ENCODE data around the gene GATA6.

The GATA6 gene

DNA sequence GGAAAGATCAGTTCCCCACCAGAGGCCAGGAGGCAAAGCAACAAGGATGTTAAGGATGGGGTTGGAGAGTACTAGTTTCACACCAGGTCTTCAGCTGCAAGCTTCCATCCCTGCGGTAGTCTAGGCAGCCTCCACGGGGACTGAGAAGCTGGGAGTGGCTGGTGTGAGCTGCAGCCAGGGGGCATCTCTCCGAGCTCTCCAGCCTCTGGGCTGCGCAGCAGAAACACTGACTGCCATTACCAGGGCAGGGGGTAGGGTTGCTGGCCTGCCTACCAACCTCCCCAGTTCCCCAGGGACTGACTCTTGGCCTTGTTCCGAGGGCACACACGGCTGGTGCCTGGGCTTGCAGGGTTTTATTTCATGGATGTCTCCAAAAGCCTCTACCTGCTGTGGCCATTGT lies 15.9 kb downstream of the GATA6 start:
- Histone ChIP-seq H3F3A (ENCODE audit: insufficient read depth) (no peaks in the 10 kb centered on the region), H3K27me3 (ENCODE audit: low read length) (no peaks in the 10 kb centered on the region), H3K79me2 (ENCODE audit: insufficient read depth, low read length) (no peaks in the 10 kb centered on the region), H3K4me3 (ENCODE audit: insufficient read depth, low read length, poor library complexity, severe bottlenecking) (no peak overlapping the region), H3K9ac (ENCODE audit: low read length) (no peak overlapping the region), H4K20me1 (ENCODE audit: low read depth, low read length) (no peaks in the 10 kb centered on the region), H3K36me3 (ENCODE audit: low read length) (no peaks in the 10 kb centered on the region), H3K4me2 (ENCODE audit: low read depth, low read length, poor library complexity, severe bottlenecking) (no peak overlapping the region), H3K9me3 (ENCODE audit: insufficient read depth, low read length) (no peaks in the 10 kb centered on the region), H3K27ac (ENCODE audit: low read depth, low read length) (no peak overlapping the region), H2AFZ (ENCODE audit: low read depth, low read length, severe bottlenecking) (no peak overlapping the region), H3K9me2 (replicated peaks; ENCODE audit: insufficient read depth, low read length) (no peaks in the 10 kb centered on the region)
- no peak for TF ChIP-seq EZH2phosphoT487 (conservative IDR thresholded peaks at IDR 0.05; ENCODE audit: low read length)
- TF ChIP-seq, protein P1, sequence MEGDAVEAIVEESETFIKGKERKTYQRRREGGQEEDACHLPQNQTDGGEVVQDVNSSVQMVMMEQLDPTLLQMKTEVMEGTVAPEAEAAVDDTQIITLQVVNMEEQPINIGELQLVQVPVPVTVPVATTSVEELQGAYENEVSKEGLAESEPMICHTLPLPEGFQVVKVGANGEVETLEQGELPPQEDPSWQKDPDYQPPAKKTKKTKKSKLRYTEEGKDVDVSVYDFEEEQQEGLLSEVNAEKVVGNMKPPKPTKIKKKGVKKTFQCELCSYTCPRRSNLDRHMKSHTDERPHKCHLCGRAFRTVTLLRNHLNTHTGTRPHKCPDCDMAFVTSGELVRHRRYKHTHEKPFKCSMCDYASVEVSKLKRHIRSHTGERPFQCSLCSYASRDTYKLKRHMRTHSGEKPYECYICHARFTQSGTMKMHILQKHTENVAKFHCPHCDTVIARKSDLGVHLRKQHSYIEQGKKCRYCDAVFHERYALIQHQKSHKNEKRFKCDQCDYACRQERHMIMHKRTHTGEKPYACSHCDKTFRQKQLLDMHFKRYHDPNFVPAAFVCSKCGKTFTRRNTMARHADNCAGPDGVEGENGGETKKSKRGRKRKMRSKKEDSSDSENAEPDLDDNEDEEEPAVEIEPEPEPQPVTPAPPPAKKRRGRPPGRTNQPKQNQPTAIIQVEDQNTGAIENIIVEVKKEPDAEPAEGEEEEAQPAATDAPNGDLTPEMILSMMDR (IDR thresholded peaks at IDR 0.05; ENCODE audit: insufficient read depth, low read length, poor library complexity, severe bottlenecking): no peak

DNA sequence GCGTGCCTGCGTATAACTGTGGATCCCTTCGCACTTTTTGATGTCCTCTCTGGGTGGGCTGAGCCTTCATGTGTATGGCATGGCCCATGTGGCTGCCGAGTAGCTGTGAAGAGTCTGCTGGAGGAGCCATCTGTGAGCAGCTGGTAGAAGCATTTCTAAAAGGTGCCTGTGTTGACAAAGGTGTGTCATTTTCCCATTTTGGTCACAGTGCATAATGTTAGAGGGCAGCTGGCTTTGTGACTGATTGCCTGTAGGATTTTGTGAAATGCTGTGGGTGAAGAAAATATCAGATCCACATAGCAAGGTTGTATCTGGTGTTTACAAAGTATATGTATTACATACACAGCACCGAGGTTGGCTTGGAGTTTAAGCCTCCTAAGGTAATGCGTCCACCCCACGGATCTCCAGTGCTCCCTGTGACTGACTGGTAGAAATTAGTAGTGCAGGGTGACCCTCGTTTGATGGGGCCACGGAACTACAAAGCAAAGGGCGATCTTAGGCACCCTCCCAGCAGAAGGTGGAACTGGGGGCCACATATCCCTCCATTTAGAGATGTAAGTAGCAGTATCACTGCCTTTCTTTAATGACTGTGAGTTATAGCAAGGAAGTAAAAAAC lies 16.5 kb downstream of the GATA6 start:
- Histone ChIP-seq H3K9me3 (ENCODE audit: insufficient read depth, low read length) (no peaks in the 10 kb centered on the region), H3F3A (ENCODE audit: insufficient read depth) (no peaks in the 10 kb centered on the region), H3K9me2 (replicated peaks; ENCODE audit: insufficient read depth, low read length) (no peaks in the 10 kb centered on the region), H4K20me1 (ENCODE audit: low read depth, low read length) (no peaks in the 10 kb centered on the region), H3K36me3 (ENCODE audit: low read length) (no peaks in the 10 kb centered on the region), H3K4me2 (ENCODE audit: low read depth, low read length, poor library complexity, severe bottlenecking) (no peak overlapping the region), H2AFZ (ENCODE audit: low read depth, low read length, severe bottlenecking) (no peak overlapping the region), H3K27me3 (ENCODE audit: low read length) (no peaks in the 10 kb centered on the region), H3K4me3 (ENCODE audit: insufficient read depth, low read length, poor library complexity, severe bottlenecking) (no peak overlapping the region), H3K27ac (ENCODE audit: low read depth, low read length) (no peak overlapping the region), H3K9ac (ENCODE audit: low read length) (no peak overlapping the region), H3K79me2 (ENCODE audit: insufficient read depth, low read length) (no peaks in the 10 kb centered on the region)
- TF ChIP-seq, protein P1 (IDR thresholded peaks at IDR 0.05; ENCODE audit: insufficient read depth, low read length, poor library complexity, severe bottlenecking): no peak
- TF ChIP-seq EZH2phosphoT487 (conservative IDR thresholded peaks at IDR 0.05; ENCODE audit: low read length): no peak

DNA sequence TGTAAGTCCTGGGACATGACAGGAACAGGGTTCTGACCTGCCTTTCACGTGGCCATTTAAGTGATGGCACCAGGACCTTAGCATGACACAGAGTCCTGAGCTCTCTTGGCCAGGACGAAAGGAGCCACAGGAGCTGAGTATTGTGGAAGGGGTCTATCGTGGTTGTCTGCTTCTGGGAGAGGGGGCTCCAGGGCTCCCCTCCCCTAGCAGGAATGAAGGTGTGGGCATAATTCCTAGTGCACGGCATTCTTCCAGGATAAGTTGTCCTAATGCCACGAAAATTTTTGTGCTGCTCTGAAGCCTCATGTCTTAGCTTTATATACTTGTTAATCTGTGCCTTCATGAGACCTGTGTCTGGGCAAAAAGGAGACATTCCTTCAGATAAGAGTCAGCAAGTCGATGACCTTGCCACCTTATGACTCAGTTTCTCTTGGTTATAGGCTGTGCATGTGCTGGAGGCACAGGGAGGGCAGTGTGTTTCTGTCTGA lies 17.1 kb downstream of the GATA6 start:
- Histone ChIP-seq H2AFZ (ENCODE audit: low read depth, low read length, severe bottlenecking) (no peak overlapping the region), H3K27me3 (ENCODE audit: low read length) (no peaks in the 10 kb centered on the region)

More for the DNA sequence above, 17.1 kb downstream of the GATA6 start:
- Histone ChIP-seq H3K9ac (ENCODE audit: low read length) (no peak overlapping the region), H3K9me3 (ENCODE audit: insufficient read depth, low read length) (no peaks in the 10 kb centered on the region), H3K4me3 (ENCODE audit: insufficient read depth, low read length, poor library complexity, severe bottlenecking) (no peak overlapping the region), H3K9me2 (replicated peaks; ENCODE audit: insufficient read depth, low read length) (no peaks in the 10 kb centered on the region), H4K20me1 (ENCODE audit: low read depth, low read length) (no peaks in the 10 kb centered on the region), H3K4me2 (ENCODE audit: low read depth, low read length, poor library complexity, severe bottlenecking) (no peak overlapping the region), H3K27ac (ENCODE audit: low read depth, low read length) (no peak overlapping the region), H3K79me2 (ENCODE audit: insufficient read depth, low read length) (no peaks in the 10 kb centered on the region), H3F3A (ENCODE audit: insufficient read depth) (no peaks in the 10 kb centered on the region), H3K36me3 (ENCODE audit: low read length) (no peaks in the 10 kb centered on the region)
- TF ChIP-seq, protein P1 (IDR thresholded peaks at IDR 0.05; ENCODE audit: insufficient read depth, low read length, poor library complexity, severe bottlenecking): no peak
